22Rv1 (cell line): ENCODE data around the gene KIDINS220.

Experiments used
- ZFX ChIP-seq: fragments of 450-650 bp; IDR thresholded peaks from 2 replicates; pipeline ENCODE4 v1.6.1; 2017; ENCODE audit warnings: antibody characterized with exemption, borderline replicate concordance
- TF ChIP-seq, protein P1 (sequence below): fragments of 450-650 bp; IDR thresholded peaks from 2 replicates; pipeline ENCODE4 v1.5.1; 2017; ENCODE audit warnings: mild to moderate bottlenecking

DNA sequence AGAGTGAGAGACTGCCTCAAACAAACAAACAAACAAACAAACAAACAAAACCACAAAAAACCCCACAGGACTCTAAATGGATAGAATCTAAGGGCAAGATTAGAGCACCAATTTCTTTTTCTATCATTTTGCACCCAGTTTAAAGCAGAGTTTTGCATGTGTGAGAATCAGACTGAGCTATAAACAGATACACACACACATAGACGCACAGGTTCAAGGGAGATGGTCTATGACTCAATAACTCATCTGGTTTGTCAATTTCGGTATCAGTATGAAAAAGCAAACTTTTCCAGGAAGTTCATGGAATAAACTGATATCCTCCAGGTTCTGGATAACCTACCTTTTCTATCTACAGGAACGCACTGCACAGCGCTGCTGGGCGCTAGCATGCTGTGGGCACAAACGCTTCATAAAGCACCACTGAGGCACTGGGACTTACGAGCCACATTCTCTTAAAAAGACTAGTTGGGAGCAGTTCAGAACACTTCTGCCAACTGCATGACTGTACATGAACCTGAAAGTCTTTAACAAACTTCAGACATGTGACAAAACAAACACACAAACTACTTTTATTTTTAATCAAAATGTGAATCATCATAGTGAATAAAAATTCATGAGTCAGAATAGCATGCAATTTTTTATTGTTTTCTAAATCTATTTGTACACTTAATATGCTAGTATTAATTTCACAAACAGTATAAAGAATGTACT, 109.0 kb downstream of the KIDINS220 start:
- no peak for TF ChIP-seq ZFX
- TF ChIP-seq, protein P1, sequence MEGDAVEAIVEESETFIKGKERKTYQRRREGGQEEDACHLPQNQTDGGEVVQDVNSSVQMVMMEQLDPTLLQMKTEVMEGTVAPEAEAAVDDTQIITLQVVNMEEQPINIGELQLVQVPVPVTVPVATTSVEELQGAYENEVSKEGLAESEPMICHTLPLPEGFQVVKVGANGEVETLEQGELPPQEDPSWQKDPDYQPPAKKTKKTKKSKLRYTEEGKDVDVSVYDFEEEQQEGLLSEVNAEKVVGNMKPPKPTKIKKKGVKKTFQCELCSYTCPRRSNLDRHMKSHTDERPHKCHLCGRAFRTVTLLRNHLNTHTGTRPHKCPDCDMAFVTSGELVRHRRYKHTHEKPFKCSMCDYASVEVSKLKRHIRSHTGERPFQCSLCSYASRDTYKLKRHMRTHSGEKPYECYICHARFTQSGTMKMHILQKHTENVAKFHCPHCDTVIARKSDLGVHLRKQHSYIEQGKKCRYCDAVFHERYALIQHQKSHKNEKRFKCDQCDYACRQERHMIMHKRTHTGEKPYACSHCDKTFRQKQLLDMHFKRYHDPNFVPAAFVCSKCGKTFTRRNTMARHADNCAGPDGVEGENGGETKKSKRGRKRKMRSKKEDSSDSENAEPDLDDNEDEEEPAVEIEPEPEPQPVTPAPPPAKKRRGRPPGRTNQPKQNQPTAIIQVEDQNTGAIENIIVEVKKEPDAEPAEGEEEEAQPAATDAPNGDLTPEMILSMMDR: no peak
